ENCODE measurements around the gene DCAF4.
"Not testable (repeated sequence)": the region's sequence is repeated elsewhere in the genome, so short reads cannot be mapped to it uniquely, and the experiment has no call there.

The DCAF4 gene

DNA sequence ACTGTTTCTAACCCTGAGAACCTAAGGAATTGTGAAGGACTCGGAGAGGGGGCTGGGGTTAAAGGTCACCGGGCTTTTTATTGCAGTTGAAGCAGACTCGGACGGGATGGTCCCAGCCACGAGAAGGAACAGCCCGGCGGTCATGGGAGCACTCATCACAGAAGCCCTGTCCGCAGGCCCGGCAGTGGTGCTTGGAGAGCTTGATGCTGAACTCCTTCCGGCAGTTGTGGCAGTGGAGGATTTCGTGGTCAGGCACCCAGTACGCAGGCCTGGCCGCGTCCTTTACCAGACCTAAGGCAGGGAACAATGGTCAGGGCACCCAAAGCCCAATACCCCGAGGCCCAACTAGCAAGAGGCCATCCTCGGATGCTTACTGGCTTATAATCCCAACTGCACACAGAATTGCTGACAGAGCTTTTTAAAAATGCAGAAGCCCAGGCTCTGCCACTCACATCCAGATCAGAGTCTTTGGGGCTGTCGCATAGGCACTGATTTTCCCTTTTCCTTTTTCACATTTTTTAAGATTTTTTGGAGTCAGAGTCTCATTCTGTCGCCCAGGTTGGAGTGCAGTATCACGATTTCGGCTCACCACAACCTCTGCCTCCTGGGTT is 44.7 kb downstream of the DCAF4 start:
- no peak for DNase-seq (ENCODE audit: low spot score)

DNA sequence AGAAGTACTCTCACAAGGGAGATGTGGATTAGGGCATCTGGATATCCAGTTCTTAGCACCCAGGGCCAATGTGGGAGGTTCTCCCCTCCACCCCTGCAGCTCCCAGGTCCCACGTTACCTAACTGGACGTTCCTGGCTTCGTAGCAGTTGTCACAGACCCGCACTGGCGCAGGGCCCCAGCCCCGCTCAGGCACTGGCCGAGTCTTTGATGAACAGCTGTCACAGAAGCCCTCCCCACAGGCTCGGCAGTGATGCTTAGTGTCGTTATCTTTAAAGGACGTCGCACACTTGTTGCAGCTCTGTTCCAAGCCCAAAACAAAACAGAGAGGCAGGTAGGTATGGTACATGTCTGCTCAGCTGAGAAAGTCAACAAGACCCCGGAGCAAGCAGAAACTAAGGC is 48.4 kb downstream of the DCAF4 start:
- no peak for DNase-seq (ENCODE audit: low spot score)

DNA sequence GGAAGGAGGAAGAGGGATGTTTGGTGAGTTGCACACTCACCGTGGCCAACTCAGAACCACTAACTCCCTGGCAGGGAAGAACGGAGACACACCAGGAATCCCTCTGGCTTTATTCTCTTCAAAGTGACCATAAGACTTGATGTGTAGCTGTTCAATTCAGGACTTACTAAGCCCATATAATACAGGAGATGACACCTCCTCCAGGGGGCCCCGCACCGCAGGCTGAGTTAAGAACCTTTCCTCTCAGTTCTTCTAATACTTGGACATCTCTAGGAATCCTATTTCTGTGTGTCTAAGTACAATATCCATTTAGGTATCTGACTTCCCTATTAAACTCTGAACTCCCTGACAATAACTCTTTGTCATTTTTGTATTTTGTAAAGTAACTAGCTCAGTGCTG is 49.5 kb downstream of the DCAF4 start:
- peak; percentile 44 for DNase-seq (ENCODE audit: low spot score)

DNA sequence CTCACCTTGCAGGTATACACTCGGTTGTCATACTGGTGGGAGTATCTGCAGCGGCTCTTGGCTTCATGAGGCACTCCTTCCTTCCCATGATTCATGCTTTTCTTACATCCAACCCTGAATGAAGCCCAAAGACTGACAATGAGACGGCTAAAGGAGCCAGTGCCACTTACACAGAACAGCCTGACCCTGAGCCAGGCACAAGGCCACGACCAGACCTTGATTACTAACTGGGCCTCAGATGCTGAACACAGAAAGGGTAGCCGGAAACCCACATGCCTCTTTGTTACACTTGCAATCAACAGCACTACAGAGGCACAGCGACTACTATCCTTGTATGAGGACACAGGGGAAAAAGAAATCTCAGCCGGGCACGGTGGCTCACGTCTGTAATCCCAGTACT is 52.6 kb downstream of the DCAF4 start:
- no peak for DNase-seq (ENCODE audit: low spot score)

DNA sequence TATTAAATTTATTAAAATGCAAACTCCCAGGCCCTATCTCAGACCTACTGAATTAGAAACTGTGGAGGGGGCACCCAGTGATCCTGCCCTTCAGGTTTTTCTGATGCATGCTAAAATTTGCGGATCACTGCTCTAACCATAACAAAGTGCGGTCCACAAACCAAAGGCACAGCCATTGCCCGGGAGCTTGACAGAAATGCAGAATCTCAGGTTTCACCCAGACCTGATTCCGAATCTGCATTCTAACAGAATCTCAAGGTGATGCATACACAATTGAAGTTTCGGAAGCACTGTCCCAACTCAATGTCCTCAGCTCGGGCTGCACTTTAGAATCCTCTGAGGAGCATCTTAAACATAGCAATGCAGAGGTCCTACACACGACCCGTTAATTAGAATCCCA is 54.6 kb downstream of the DCAF4 start:
- DNase-seq (ENCODE audit: low spot score): no peak

DNA sequence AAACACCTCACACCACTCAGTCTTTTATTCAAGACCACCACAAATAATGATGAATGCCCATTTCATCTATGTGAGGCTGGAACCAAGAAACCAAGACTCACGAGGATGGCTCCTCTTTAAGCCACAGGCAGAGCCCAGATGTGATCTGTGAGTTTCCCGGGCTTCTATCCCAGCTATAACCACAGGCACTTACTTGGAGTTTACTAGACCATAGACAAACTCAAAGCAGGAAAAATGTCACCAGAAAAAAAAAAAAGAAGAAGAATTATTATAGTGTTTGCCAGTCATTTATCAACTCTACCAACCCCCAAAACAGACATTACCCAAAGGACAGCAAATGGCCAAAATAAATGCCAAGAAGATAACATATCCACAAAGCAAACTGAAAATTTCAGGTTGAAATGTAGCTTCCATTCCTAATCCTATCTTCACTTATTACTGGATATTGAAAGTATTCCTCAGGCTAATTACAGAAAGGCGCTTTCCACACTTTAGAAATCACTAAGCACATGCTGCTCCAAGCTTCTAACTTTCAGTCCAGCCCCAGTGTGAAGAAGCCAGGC is 56.0 kb downstream of the DCAF4 start:
- DNase-seq (ENCODE audit: low spot score): no peak

DNA sequence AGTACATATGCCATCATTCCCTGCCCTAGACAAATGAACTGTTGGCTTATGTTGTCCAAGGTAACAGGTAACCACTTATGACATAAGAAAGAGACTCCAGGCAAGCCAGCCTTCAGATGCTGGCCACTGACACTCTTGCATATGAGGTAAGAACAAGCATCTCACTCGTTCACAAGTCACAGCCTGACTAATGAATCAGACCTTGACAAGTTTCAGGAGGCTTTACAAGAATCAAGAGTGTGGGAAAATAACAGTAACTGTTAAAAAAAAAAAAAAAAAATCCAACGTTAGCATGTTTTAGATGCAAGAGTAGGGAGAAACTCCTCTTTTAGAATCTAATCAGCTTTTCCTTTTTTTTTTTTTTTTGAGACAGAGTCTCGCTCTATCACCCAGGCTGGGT is 60.0 kb downstream of the DCAF4 start:
- peak; percentile 16 for DNase-seq (ENCODE audit: low spot score)

DNA sequence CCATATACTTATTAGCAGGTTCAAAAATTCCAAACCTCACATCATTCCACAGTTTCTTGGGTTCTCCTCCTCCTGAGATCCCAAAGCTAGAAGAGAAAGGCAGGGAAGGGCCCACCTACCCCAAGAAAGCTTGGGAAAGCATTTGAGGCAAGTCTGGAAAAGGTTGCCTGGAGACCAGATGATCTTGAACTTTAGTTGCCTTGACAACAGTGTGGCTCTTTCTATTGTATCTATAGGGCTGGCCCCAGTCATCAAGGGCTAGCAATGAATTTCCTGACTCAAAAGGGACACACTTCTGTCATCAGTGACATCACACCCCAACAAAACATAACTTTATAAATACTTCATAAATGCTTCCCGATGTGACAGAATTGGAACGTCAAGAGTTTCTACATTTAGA is 60.6 kb downstream of the DCAF4 start:
- DNase-seq (ENCODE audit: low spot score): no peak

DNA sequence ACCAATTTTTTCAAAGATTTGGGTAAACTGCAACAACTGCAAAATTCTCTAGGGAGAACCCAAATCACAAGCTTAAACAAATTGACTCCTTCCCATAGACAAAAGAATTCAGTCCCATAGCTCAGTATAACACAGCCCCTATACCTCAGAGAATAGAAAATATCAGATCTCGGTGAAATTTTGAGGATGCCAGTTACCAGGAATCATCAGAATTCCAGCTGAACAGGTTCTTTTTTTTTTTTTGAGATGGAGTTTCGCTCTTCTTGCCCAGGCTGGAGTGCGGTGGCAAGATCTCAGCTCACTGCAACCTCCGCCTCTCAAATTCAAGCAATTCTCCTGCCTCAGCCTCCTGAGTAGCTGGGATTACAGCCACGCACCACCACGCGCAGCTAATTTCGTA is 63.9 kb downstream of the DCAF4 start:
- DNase-seq (ENCODE audit: low spot score): no peak

DNA sequence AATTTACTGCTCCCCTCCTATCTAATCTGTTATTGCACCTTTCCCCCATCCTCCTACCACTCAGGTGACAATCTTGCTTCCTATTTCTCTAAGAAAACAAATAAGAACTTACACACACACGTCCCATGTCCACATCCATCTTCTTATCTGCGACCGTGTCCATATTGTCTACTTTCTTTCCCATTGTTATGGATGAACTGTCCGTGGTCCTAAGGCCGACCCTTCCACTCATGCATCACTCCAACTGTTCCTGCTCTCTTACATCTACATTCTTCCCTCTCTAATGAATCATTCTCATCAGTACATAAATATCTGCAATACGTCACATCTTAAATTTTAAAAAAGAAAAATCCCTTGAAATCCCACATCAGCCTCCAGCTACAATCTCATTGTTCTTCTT is 70.7 kb downstream of the DCAF4 start:
- no peak for DNase-seq (ENCODE audit: low spot score)

DNA sequence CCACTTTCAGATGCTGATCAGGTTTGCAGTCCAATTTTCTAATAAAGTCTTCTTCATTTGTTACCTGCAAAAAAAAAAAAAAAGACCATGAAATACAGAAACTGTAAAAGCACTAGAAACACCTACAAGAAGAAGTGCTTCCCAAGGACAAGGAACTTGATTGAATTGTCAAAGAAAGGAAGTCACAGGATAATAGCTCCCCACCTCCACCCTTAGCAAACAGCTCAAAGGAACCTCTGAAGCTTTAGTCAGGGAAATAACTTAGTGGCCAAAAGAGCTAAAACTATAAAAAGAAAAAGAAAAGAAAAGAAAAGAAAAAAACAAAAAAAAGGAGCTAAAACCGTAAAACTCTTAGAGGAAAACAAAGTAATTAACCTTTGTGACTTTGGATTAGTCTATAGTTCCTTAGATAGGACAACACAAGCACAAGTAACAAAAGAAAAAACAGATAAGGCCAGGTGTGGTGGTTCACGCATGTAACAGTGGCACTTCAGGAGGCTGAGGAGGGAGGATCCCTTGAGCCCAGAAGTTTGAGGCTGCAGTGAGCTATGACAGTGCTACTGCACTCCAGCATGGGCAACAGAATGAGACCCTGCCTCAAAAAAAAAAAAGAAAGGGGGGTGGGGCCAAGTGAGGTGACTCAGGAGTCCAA is 72.1 kb downstream of the DCAF4 start:
- no peak for DNase-seq (ENCODE audit: low spot score)

DNA sequence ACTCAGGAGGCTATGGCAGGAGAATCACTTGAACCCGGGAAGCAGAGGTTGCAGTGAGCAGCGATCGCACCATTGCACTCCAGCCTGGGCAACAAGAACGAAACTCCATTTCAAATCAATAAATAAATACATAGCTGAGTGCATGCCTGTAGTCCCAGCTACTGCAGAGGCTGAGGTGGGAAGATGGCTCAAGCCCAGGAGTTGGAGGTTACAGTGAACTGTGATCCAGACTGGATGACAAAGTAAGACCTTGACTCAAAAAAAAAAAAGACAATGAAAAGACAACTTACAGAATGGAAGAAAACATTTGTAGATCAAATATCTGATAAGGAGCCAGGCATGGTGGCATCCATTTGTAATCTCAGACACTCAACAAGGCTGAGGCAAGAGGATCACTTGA is 73.1 kb downstream of the DCAF4 start:
- no peak for DNase-seq (ENCODE audit: low spot score)

DNA sequence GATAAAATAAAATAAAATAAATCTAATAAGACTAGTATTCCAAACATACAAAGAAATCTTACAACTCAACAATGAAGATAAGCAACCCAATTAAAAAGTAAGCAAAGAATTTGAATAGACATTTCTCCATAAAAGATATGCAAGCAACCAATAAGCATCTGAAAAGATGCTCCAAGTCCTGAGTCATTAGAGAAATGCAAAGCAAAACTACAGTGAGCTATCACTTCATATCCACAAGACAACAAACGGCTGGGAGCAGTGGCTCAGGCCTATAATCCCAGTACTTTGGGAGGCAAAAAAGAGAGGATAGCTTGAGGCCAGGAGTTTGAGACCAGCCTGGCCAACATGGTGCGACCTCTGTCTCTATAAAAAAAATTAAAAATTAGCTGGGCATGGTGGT is 73.8 kb downstream of the DCAF4 start:
- DNase-seq (ENCODE audit: low spot score): no peak

DNA sequence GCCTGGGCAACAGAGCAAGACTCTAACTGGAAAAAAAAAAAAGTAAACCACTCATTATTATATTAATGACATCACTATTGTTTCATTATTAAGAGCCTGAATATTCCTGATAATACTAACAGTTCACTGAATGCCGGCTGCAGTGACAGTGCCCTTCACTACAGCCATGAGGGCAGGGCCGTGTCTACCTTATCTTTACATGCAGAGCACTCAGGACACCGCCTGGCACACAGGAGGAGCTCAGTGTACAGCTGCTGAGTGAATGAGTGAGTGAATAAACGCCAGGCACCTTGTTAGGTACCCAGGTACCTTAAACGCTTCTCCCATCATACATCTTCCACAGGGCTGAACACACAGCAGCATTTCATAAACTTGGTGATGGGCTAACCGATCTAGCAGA is 77.4 kb downstream of the DCAF4 start:
- DNase-seq (ENCODE audit: low spot score): no peak

DNA sequence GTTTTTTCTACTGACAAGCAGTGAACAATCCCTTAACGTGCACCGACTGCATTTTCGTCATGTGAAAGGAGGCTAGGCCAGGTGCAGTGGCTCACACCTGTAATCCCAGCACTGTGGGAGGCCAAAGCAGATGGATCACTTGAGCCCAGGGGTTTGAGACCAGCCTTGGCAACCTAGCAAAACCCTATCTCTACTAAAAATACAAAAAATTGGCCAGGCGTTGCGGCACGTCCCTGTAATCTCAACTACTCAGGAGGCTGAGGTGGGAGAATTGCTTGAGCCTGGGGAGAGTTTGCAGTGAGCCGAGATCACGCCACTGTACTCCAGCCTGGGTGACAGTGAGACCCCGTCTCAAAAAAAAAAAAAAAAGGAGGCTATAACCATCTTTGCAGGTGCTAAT is 78.4 kb downstream of the DCAF4 start:
- DNase-seq (ENCODE audit: low spot score): not testable (repeated sequence)

DNA sequence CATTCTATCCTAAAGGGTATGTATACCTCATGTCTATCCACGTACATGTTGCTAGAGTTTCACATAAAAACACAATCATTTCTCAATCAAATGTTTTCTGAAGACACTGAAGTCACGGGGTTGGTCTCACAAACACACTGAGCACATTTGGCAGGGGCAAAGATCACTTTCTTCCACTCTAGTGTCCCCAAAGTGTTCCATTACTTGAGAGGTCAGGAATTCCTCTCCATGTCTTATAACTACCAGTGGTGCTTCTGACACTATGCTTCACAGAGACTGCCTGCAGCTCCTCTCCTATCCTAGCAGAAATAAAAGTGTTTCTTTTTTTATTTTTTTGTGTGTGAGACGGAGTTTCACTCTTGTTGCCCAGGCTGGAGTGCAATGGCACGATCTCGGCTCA is 81.6 kb downstream of the DCAF4 start:
- no peak for DNase-seq (ENCODE audit: low spot score)

DNA sequence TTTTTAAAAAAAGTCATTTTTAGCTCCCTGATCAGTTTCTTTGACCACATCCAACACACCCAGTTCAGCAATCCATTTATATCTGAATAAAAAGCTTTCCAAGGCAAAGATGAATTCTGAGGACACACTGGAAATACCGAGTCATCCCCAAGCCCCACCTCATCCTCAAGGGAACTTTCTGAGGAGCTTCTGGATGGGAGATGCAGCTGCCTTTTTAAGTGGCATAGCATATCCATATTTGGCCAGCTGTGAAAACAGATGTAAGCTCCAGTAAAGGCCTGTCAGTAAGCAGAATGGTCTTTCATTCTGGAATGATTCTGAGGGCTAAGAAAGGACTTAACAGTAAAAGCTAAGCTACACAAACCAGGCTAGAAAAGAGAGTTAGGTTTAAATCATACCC is 82.2 kb downstream of the DCAF4 start:
- DNase-seq (ENCODE audit: low spot score): no peak

Data from RKO (cell line).